Activated CD8-positive, alpha-beta memory T cell treated with anti-CD3 and anti-CD28 coated beads, Interleukin-2, amount 50 U/mL, for 1 hour (primary cell): ENCODE data around the gene RANBP17.
"Not testable (repeated sequence)": the region's sequence is repeated elsewhere in the genome, so short reads cannot be mapped to it uniquely, and the experiment has no call there.

ENCODE experiments used
- DNase-seq: peaks from one replicate; pipeline ENCODE4 v3.0.0-alpha.2; 2020; ENCODE audit errors: extremely low read depth

RANBP17 gene

DNA sequence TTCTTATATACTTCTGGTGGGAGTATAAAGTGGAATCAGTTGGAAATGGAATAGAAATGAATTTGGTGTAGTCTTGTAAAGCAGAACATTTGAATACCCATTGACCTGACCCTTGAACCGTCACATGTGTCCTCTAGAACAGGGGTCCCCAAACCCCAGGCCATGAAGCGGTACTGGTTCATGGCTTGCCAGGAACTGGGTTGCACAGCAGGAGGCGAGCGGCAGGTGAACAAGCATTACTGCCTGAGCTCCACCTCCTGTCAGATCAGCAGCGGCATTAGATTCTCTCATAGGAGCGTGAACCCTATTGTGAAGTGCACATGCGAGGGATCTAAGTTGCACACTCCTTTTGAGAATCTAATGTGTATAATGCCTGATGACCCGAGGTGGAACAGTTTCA lies 80.0 kb downstream of the RANBP17 start:
- no peak for DNase-seq

DNA sequence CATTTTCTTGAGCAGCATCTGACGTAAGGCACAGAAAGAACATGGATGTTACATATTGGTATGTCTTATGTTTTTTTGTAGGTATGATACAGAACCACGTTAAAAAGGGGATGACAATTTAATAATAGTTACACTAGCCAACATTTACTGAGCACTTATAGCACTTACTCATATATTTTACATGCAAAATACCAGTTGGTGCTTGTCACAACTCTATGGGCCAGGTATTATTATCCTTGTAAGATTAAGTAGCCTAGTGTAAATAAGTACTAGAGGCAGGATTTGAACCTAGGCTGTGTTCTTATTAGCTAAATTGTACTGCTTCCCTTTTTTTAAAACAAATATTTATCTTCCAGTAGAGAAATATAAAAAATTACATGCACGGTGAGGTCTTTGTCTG lies 83.5 kb downstream of the RANBP17 start:
- no peak for DNase-seq

DNA sequence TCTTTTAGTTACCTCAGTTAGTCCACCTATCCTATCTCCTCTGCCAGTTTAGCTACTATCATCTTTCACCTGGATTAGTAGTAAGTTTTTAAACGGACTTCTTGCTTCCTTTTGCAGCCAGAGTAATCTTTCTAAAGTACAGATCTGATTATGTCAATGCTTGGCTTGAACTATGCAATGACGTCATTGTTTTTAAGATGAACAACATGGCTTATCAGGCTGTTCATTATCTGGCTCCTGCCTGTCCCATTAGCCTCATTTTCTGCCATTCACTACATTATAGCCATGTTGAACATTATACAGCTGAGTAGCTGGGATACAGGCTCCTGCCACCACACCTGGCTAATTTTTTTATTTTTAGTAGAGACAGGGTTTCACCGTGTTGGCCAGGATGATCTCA lies 98.7 kb downstream of the RANBP17 start:
- DNase-seq = no peak

DNA sequence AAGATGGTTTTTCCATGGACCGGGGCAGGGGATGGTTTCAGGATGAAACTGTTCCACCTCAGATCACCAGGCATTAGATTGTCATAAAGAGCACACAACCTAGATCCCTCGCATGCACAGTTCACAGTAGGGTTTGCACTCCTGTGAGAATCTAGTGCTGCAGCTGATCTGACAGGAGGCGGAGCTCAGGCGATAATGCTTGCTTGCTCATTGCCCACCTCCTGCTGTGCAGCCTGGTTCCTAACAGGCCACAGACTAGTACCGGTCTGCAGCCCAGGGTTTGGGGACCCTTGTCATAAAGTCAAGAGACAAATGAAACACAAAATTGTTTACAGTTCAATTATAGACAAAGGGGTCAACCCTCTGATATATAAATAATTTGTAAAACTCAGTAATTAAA lies 101.7 kb downstream of the RANBP17 start:
- no peak for DNase-seq

DNA sequence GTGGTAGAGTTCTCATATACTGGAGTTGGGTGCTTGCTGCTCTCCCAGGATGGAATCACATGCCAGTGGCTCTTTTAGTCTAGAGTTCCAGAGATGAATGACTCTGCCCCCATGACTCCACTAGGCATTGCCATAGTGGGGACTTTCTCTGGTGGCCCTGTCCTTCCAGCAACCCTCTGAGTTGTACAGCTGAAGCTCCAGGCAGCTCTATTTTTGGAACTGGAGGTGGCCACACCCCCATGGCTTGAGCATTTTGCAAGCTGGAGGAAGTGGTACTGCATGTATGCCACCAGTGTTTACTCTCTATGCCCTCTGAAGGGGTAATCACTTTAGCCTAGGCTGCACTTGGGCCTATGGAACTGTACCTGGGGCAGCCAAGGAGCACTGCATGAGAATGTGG lies 112.6 kb downstream of the RANBP17 start:
- DNase-seq = no peak

DNA sequence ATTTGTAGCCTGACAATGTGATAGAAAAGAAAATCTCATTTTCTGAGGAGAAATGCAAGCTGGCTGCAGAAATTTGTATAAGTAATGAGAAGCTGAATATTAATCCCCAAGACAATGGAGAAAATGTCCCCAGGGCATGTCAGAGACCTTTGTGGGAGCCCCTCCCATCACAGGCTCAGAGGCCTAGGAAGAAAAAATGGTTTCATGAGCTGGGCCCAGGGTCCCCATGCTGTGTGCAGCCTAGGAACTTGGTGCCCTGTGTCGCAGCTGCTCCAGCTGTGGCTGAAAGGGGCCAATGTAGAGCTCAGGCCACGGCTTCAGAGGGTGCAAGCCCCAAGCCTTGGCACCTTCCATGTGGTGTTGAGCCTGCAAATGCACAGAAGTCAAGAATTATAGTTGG lies 118.4 kb downstream of the RANBP17 start:
- DNase-seq = not testable (repeated sequence)

DNA sequence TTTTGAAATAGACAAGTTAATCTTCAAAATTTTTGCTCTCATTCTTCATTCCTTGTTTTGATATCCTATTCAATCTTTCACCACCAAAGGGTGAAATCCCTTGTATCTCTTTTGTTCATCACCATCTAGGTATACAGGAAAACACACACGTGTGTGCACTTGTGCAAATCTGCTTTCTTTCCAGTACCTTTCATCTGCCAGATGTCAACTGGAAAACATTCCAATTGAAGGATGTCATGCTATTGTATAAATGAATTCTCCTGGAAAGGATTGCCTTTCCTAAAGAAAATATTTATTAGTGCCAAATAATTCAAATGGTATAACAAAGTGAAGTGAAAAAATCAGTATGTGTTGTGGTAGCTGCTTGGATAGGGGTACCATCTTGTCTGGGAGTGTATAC lies 123.7 kb downstream of the RANBP17 start:
- no peak for DNase-seq

DNA sequence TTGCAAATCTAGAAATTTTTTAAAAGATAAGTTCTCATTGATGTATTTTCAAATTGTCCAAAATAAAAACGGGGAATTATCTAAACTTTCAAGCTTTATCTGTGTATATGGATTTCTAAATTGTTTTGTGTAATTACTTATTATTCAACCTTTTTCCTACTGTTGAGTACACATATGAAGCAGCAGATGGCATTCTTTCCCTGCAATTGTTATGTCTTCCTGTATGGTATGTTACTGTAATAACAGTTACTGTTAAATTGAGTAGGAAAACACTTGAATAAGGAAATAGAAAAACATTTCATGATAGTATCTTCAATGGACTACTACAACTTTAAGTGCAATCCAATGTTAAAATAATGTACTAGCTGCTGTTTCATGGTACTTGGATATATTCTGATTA lies 124.8 kb downstream of the RANBP17 start:
- DNase-seq = no peak

DNA sequence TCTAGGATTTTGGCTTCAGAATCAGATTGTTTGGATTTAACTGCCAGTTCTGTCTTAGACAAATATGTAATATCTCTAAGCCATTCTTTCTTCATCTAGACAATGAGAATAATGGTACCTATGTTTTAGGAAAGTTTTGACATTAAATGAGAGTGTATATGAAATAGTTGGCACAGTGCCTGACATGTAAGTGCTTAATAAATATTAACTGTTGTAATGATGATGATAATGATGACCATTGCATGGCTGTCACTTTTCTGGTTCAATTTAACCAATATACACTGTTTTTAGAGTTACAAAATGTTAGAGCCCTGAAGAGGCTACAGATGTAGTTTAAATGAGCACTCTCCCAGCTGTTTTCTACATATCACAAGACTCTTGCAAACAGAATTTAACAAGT lies 131.7 kb downstream of the RANBP17 start:
- no peak for DNase-seq

DNA sequence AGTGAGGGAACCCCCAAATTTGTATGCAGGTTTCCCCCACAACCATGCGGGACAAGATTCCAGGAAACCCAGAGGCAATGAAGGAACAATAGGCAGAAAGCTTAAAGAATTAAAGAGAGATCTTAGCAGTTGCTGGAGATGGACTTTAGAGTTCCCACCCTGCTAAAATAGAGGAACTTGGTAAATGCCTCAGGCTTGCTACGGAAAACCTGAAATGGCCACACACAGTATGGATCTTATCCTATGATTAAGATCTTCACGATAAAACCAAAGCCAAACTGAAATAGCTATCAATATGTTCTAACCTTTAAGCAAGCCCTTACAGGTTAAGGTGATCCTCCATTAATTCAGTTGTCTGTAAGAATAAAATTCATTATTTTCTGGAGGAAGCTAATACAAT lies 148.3 kb downstream of the RANBP17 start:
- DNase-seq = no peak

DNA sequence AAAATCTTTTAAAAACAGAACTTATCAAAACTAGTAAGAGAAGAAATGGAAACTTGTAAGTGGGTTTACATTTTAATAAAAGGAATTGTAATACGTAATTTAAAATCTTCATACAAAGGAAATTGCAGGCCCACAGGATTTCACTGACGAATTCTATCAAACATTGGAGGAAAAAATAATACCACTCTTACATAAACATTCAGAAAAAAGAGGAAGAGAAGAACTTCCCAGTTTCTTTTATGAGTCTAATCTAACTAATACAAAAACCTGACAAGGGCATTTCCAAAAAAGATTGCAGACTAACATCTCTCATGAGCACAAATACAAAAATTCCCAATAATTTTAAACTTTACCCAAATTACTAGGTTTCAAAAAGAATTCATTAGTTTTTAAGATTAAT lies 149.0 kb downstream of the RANBP17 start:
- DNase-seq = no peak

DNA sequence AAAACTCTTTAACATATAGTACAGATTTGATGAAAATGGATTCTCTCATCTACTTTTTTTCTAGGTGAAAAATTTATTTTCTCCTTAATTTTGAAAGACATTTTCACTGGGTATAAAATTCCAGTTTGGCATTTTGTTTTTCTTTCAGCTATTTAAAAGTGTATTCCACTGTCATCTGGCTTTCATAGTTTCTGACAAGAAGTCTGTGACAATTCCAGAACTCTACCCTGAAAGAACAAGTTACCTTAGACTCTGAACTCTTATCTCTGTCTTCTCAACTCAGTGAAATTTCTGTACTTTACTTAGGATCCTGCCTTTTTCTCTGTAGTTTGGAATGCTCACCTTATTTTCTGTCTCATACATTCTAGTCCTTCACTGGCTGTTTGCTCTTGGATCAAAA lies 161.7 kb downstream of the RANBP17 start:
- DNase-seq = no peak

DNA sequence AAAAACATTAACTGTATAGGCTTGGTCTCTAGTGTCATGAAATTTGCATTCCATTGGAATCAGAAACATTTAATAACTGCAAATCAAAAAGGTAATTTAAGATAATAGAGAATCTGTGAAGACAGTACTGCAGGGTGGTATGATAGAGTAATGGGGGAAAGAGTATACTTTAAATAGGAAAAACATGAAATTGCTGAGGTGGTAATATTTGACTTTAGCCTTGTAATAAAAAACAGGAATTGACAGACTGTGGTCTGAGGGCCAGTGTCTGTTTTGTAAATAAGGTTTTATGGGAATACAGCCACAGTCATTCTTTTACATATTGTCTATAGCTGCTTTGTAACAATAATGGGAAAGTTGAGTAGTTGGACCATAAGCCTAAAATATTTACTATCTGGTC lies 162.3 kb downstream of the RANBP17 start:
- no peak for DNase-seq

DNA sequence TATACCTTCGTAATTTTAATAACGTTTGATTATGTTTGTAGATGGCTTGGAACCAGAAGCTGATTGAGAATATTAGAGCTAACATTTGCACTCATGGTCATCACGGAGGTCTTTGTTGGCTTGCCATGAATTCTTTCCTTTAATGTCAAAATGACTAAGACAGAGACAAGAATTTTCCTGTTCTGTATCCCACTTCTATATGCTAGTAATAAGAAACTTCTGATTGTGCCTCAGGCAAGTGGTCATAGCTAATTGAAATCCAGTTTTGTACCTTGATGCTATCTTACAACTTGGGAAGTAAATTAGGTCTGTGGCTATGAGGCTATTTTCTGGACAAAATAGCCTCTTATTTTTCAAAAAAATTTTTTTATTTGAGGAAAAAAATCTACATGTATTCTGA lies 167.6 kb downstream of the RANBP17 start:
- no peak for DNase-seq

DNA sequence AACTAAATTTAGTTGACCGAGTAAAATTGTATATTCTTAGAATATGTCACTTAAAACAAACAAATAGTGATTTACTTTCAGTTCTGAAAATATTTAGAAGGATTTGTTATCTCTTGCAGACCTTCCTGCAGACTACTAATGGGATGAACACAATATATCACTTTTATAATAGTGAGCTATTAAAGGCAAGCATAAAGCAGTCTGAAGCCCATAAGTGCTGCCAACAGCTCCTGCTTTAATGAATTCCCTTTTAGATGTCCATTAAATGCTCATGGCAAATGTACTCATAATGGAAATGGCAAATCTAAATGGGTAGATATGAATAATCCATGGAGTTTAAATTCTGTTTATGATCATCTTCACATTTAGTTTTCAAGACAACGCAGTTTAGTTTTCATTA lies 170.2 kb downstream of the RANBP17 start:
- no peak for DNase-seq

DNA sequence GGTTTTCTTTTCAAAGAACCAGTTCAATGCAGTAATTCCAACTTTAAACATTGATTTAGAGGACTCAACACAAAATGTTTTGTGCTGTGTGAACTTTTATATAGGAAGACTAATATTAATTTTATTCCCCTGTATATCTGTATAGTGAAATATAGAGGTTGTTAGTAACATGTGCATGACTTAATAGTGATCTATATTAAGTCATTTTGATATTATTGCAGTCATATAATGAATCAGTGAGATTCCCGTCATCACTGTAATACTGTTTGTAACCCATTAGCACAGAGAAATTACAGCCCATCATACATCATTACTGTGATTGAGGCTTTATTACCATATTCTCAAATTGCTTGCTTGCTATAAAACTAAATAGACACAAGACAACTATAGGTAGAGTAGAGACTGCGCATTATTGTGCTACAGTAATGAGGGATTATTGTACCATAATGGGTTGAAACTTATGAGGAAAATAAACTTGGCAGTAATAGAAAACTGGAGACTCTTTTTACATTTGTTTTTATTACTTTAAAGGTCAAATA lies 170.7 kb downstream of the RANBP17 start:
- no peak for DNase-seq

DNA sequence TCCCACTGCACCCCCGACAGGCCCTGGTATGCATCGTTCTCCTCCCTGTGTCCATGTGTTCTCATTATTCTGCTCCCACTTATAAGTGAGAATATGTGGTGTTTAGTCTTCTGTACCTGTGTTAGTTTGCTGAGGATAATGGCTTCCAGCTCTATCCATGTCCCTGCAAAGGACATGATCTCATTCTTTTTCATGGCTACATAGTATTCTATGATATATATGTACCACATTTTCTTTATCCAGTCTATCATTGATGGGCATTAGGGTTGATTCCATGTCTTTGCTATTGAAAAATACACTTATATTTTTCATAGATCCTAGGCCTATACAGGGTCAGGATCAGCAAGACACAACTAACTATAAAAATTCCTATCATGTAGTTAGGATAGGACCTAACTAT lies 180.1 kb downstream of the RANBP17 start:
- DNase-seq = not testable (repeated sequence)

DNA sequence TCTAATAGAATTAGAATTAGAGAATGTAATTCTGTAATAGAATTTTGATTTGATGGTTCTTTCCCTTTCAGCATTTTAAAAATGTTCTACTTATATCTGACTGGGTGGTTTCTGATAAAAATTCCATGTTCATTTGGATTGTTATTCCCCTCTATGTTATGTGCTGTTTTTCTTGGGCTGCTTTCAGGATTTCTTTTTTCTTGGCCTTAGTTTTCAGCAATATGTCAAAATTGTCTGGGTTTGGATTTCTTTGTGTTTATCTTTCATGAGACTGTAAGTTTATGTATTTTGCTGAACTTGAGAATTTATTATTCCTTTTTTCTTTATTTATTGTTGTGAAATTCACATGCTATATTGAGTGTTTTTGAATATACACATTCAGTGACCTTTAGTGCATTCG lies 189.1 kb downstream of the RANBP17 start:
- DNase-seq = no peak

DNA sequence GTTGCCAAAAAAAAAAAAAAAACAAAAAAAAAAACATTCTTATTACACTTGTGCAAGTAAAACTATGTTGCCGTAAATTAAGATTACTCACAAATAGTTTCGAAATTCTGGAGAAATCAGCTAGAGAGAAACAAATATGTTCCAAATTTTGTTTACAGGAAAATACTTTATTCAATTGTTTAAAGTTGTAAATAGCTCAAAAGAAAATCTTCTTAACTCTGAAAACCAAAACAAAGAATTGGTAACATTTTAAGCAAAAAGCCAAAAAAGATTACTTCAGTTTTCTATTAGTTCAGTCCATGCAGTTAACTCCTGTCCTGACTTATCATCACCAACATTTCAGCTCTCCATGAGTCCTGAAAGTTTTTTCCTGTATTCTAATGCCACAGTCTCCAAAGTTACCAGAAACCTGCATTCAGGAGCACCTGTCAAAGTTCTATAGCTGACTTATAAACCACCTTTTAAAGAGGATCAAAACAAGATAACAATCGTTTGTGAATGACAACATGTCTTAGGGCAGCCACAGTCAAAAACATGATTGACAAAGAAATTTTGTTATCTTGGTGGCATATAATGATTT lies 194.1 kb downstream of the RANBP17 start:
- DNase-seq = no peak

DNA sequence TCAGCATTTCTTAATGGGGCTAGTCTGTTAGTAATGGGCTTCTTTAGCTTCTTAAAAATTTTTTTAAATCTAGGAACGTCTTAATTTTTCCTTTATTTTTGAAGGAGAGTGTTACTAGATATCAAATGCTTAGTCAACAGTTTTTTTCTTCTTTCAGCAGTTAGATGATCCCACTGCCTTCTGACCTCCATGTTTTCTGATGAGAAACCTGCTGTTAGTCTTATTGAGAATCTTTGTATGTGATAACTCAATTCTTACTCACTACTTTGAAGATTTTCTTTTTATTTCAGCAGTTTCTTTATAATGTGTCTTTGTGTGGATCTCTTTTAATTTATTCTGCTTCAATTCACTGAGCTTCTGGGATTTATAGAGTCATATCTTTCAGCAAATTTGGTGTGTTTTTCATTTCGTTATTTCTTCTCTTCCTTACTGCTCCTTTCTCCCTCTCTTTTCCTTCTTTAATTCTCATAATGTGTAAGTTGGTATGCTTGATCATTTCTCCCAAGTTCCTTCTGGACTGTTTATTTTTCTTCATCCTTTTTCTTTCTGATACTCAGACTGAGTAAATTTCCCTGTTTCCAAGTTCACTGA lies 205.8 kb downstream of the RANBP17 start:
- DNase-seq = no peak

DNA sequence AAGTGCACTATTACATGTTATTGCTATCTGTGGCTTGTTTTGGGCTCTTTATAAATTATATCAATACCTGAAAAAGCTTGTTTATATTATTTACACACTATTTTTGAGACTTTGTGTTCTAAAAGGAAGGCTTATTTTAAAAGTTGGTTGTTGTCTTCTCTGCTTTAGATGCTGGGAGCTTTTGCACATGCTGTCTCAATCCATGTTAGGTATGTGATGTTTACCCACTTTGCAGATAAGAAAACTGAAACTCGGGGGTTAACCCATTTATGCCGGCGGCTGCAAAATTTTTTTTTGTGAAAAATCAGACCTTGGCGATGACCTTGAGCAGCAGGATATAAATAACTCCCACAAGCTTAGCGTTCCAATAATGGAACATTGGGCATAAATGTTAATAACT lies 212.9 kb downstream of the RANBP17 start:
- DNase-seq = no peak

DNA sequence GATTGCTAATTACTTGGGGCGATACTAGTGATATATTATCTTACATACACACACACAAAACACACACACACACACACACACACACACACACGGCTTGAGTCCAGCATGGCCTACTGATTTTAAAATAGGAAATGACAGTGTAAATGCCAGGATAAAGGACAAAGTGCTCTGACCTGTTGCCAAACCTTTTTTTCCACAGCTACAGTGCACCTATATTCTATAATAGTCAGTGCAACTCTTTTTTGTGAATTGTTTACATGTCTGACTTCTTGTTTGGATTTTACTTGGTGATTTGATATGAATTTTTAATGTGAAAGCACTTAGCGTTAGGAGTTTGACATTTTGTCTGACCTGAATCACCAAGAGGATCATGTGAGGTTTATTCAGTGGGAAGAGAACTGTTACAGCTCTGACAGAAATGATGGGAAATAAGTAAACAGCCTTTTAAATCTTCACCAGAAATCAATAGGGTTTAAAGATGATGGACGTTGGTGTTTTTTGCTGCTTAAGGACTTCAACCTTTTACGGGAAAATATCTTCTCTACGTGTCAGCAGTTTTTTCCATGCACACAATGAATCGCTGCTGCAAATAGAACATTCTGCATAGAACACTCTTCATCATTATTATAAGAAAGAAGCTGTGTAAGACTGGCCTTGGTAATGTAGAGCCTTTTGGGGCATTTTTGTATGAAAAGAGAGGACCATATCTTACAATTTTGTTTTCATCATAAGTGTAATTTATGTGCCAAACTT lies 218.5 kb downstream of the RANBP17 start:
- no peak for DNase-seq

DNA sequence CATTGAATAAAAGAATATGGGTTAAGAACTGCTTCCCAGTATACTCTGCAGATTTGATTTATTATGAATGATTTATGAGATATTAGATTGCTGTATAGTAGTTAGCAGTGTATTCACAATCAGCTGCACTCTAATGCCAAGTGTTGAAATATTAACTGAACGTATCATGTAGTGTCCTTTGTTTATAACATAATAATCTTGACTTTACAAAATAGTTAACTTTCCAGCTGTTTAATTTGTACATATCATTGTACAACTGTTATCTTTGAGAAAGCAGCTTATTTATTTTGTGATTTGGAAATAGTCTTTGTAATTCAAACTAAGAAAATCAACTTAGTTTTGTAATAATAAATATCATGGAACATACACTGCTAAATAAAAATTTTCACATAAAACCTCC lies 219.5 kb downstream of the RANBP17 start:
- no peak for DNase-seq
